ENCODE data around the gene F7.

- TF ChIP-seq CTCF (IDR thresholded peaks at IDR 0.05): no peak
- TF ChIP-seq REST (IDR thresholded peaks at IDR 0.05; ENCODE audit: insufficient read depth in 1 of 2, low read depth in 2 of 2, low read length in 1 of 2): no peak
- TF ChIP-seq TCF7L2 (IDR thresholded peaks at IDR 0.05; ENCODE audit: low read depth, low read length): no peak
- no peak for TF ChIP-seq SIN3A (IDR thresholded peaks at IDR 0.05; ENCODE audit: borderline replicate concordance, insufficient read depth, low read depth, low read length)
- TF ChIP-seq POLR2AphosphoS5 (IDR thresholded peaks at IDR 0.05; ENCODE audit: low read depth, low read length): no peak
Observed at GRCh38 chr13:113157206-113157928, 51.8 kb downstream of the F7 start.

Measured in Panc1 (cell line).